Left lung (tissue), 10 donors: ENCODE measurements around the gene DNAH8. TPM values are rescaled to one million over a fixed set of nuclear protein-coding genes. Genes with fewer than 3 reads are reported as not detected.

Experiments used
- ATAC-seq: fragments of 200-7000 bp; cut with Tn5 transposase; one replicate; pipeline ENCODE4 v1.9.1; 2020; ENCODE audit warnings: moderate library complexity
- DNase-seq, 4 donors: peaks; one replicate each; pipeline ENCODE4 v3.0.0-alpha.2; 2013 to 2020
- H3K27ac ChIP-seq, 2 donors: fragments of 200-600 bp; sonication (generic) in 1 of 2; one replicate each; pipeline versions ENCODE4 v1.5.0 to v1.8.0; 2020 to 2021
- H3K27me3 ChIP-seq, 2 donors: fragments of 200-600 bp; sonication (generic) in 1 of 2; one replicate each; pipeline versions ENCODE4 v1.5.0 to v1.8.0; 2020 to 2021
- H3K36me3 ChIP-seq, 2 donors: fragments of 200-600 bp; sonication (generic) in 1 of 2; one replicate each; pipeline versions ENCODE4 v1.5.0 to v1.8.0; 2020 to 2021
- H3K4me1 ChIP-seq, 2 donors: fragments of 200-600 bp; one replicate each; pipeline ENCODE4 v1.8.0; 2021
- H3K4me3 ChIP-seq, 2 donors: fragments of 200-600 bp; sonication (generic) in 1 of 2; one replicate each; pipeline versions ENCODE4 v1.5.0 to v1.8.0; 2020 to 2021; ENCODE audit warnings: mild to moderate bottlenecking in 1 of 2
- H3K9me3 ChIP-seq, 2 donors: fragments of 200-600 bp; sonication (generic) in 1 of 2; one replicate each; pipeline versions ENCODE4 v1.5.0 to v1.8.0; 2020 to 2021
- intact Hi-C, 2 donors: fragments of 100-400 bp; cut with DNase I; formaldehyde crosslinking; loops; one replicate each; pipeline versions ENCODE4 v1.11.2 to v1.14.2; 2022
- polyA plus RNA-seq, 6 donors: library from polyadenylated mRNA; unstranded; fragments of 120-200 nt; gene quantifications; one replicate each; pipeline ENCODE4 v1.2.1, GENCODE V29; 2013; ENCODE audit not compliant: insufficient read length in 6 of 6
- total RNA-seq, 2 donors: library from RNA; stranded (reverse); fragmentation: NEBNext Ultra II Directional; extraction: Animal tissue kit (Norgen Biotek cat#: 25700); gene quantifications; one replicate each; pipeline ENCODE4 v1.2.1, GENCODE V29; 2021
- TF ChIP-seq, protein P1 (sequence below), 2 donors: fragments of 200-600 bp; sonication (generic) in 1 of 2; IDR thresholded peaks; one replicate each; pipeline versions ENCODE4 v1.5.0 to v1.8.0; 2021; ENCODE audit warnings: antibody characterized with exemption in 2 of 2
- donor health status: DM: no; HTN: yes; CAD: no.
- donor health status: DM: no; HTN: no; CAD: no.

DNAH8 gene
- total and polyA plus RNA-seq, 8 donors: 0.03 to 0.34 (median 0.08) TPM

DNA sequence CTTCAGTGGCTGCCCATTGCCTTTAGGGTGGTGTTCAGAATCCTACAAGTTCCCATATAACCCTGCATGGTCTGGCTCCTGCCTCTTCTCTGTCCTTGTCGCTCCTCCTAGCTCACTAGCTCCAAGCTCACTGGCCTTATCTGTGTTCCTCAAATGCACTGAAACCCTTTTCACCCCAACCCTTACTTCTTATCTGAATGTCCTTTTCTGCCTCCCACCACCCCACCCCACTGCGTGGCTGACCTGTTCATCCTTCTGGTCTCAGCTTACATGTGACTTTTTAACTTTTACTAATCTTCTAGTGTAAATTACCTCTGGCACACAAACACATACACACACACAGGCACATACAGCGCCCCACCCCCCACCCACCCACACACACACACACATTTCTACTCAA, 292.5 kb downstream of the DNAH8 start:
- Histone ChIP-seq H3K9me3 (no peaks in the 10 kb centered on the region), H3K36me3 (no peaks in the 10 kb centered on the region), H3K4me3 (no peak overlapping the region), H3K27me3 (peaks cover 6 to 7% of the 10 kb centered on the region in 2 donors), H3K4me1 (no peaks in the 10 kb centered on the region), H3K27ac (no peak overlapping the region)
- ATAC-seq: no peak
- TF ChIP-seq, protein P1, sequence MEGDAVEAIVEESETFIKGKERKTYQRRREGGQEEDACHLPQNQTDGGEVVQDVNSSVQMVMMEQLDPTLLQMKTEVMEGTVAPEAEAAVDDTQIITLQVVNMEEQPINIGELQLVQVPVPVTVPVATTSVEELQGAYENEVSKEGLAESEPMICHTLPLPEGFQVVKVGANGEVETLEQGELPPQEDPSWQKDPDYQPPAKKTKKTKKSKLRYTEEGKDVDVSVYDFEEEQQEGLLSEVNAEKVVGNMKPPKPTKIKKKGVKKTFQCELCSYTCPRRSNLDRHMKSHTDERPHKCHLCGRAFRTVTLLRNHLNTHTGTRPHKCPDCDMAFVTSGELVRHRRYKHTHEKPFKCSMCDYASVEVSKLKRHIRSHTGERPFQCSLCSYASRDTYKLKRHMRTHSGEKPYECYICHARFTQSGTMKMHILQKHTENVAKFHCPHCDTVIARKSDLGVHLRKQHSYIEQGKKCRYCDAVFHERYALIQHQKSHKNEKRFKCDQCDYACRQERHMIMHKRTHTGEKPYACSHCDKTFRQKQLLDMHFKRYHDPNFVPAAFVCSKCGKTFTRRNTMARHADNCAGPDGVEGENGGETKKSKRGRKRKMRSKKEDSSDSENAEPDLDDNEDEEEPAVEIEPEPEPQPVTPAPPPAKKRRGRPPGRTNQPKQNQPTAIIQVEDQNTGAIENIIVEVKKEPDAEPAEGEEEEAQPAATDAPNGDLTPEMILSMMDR (IDR thresholded peaks at IDR 0.05): no peak
- intact Hi-C loops: no loop called here
- DNase-seq: no peak

DNA sequence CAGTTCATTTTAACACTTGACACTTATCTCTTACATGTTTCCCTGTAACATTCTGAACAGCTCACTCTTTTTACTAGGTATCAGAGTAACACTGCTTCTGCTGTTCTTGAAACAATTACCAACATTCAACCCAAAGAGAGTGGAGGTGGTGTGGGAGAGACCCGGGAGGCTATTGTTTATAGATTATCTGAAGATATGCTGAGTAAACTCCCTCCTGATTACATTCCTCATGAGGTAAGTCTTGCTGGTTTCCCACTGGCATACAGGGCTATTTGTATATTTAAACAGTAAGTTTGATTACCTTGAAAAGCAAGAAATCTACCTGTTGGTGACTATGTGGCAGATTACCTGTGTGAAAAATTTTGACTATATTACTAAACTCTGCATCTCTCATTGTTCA, 293.6 kb downstream of the DNAH8 start:
- no peak for ATAC-seq
- no peak overlapping the region for H3K4me3 ChIP-seq
- intact Hi-C loops: no loop called here

DNA sequence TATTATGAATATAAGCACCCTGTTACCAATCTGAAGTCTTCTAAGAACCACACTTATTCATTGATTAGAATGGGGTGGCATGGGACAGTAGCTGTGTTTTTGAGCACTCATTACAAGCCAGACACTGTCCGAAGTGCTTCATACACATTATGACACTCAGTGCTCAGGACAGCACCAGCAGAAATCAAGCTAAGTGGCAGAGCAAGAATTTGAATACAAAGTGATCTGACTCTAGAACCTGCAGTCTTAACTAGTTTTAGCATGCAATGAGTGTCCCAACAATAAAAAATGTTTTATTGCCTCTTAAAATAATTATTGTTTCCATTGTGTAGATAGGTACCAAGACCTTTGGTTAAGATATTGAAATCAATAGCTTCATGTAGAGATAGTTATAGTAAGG, 294.4 kb downstream of the DNAH8 start:
- ATAC-seq (no peak), DNase-seq (no peak)
- intact Hi-C loops: no loop called here
- TF ChIP-seq, protein P1 (IDR thresholded peaks at IDR 0.05): no peak
- Histone ChIP-seq H3K27me3 (peaks cover 6 to 7% of the 10 kb centered on the region in 2 donors), H3K36me3 (no peaks in the 10 kb centered on the region), H3K4me3 (no peak overlapping the region), H3K4me1 (no peaks in the 10 kb centered on the region), H3K9me3 (no peaks in the 10 kb centered on the region), H3K27ac (no peak overlapping the region)

More for the DNA sequence above, 293.6 kb downstream of the DNAH8 start:
- H3K9me3 ChIP-seq: no peaks in the 10 kb centered on the region
- H3K4me1 ChIP-seq: no peaks in the 10 kb centered on the region
- DNase-seq: no peak
- TF ChIP-seq, protein P1 (IDR thresholded peaks at IDR 0.05): no peak
- H3K27me3 ChIP-seq: peaks cover 6 to 7% of the 10 kb centered on the region in 2 donors
- H3K36me3 ChIP-seq: no peaks in the 10 kb centered on the region
- no peak overlapping the region for H3K27ac ChIP-seq

DNA sequence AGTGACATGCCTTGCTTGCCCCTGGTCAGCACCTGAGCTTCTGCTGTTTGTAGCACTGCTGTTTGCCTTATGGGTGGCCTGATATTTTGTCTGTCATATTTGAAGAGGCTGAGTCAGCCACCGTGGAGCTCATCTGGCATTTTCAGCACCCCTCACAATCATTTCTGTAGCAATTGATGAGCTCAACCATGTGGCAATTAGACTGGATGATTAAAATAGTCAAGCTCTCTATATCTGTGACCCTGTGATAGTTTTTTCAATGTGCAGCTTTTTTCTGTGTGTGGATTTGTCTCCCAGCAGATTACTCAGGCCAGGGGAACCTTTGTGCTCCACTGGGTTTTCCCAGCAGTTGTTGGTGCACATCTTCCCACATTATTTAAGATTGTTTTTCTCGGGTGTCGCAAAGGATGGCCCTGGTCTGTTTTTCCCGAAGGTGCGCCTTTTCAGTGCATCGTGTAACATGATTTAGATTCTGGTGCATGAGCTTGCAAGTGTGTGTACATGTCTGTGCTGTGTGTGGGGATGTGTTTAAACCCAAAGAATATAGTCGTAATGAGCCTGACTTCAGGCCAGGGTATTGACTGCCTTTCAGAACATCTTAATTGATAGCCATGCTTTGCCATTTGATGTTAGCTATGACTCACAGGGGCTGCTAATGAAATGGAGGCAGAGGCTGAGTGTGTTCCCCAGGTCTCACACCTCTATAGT, 301.9 kb downstream of the DNAH8 start:
- Histone ChIP-seq H3K4me3 (no peak overlapping the region), H3K27ac (no peak overlapping the region), H3K9me3 (no peaks in the 10 kb centered on the region), H3K27me3 (no peaks in the 10 kb centered on the region), H3K4me1 (no peaks in the 10 kb centered on the region), H3K36me3 (no peaks in the 10 kb centered on the region)
- no peak for ATAC-seq
- TF ChIP-seq, protein P1 (IDR thresholded peaks at IDR 0.05): no peak
- intact Hi-C loops: no loop called here
- no peak for DNase-seq

DNA sequence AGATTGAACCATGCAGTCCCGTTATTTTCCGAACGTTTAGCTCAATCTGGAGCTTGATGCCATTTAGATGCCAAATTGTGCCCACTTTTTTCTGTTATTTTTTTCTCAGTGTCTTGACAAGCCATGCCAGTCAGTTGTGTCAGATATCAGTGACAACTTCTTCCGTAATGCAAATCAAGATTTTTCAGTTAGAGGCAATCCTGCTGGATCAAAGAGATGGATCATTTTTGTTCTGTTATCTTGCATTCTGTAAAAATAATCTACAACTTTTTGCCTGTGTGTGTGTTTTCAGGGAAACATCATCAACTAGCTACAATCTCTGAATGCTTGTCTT, 302.4 kb downstream of the DNAH8 start:
- no peak overlapping the region for H3K27ac ChIP-seq
- no peaks in the 10 kb centered on the region for H3K9me3 ChIP-seq
- intact Hi-C loops: no loop called here
- DNase-seq (no peak), ATAC-seq (no peak)
- no peak overlapping the region for H3K4me3 ChIP-seq
- TF ChIP-seq, protein P1 (IDR thresholded peaks at IDR 0.05): no peak
- H3K27me3 ChIP-seq: no peaks in the 10 kb centered on the region
- H3K4me1 ChIP-seq: no peaks in the 10 kb centered on the region
- no peaks in the 10 kb centered on the region for H3K36me3 ChIP-seq
